ENCODE results near the gene PXN.
"Not testable (repeated sequence)": the region's sequence is repeated elsewhere in the genome, so short reads cannot be mapped to it uniquely, and the experiment has no call there.

Gene PXN

GRCh38 chr12:120225852-120226640 lies 39.5 kb downstream of the PXN start:
- DNase-seq (ENCODE audit: low spot score), result no peak

GRCh38 chr12:120225200-120225558 lies 40.4 kb downstream of the PXN start:
- DNase-seq (ENCODE audit: low spot score), result no peak

GRCh38 chr12:120224304-120225199 lies 41.0 kb downstream of the PXN start:
- no peak for DNase-seq (ENCODE audit: low spot score)

- no peak for DNase-seq (ENCODE audit: low spot score)
These were observed 41.8 kb downstream of the PXN start for GRCh38 chr12:120223458-120224303.

GRCh38 chr12:120222288-120222832 lies 43.2 kb downstream of the PXN start:
- no peak for DNase-seq (ENCODE audit: low spot score)

GRCh38 chr12:120221576-120221900 lies 44.0 kb downstream of the PXN start:
- no peak for DNase-seq (ENCODE audit: low spot score)

- DNase-seq (ENCODE audit: low spot score), result no peak
These were observed 44.5 kb downstream of the PXN start for GRCh38 chr12:120220838-120221575.

- DNase-seq (ENCODE audit: low spot score), result no peak
These were observed 46.6 kb downstream of the PXN start for GRCh38 chr12:120218680-120219606.

GRCh38 chr12:120216742-120217605 lies 48.6 kb downstream of the PXN start:
- no peak for DNase-seq (ENCODE audit: low spot score)

GRCh38 chr12:120215766-120216735 lies 49.5 kb downstream of the PXN start:
- DNase-seq (ENCODE audit: low spot score), result no peak

- DNase-seq (ENCODE audit: low spot score), result no peak
These were observed 50.2 kb downstream of the PXN start for GRCh38 chr12:120215357-120215735.

- no peak for DNase-seq (ENCODE audit: low spot score)
These were observed 50.7 kb downstream of the PXN start for GRCh38 chr12:120214626-120215356.

GRCh38 chr12:120213758-120214157 lies 51.8 kb downstream of the PXN start:
- DNase-seq (ENCODE audit: low spot score), result no peak

- not testable (repeated sequence) for DNase-seq (ENCODE audit: low spot score)
These were observed 52.3 kb downstream of the PXN start for GRCh38 chr12:120213182-120213581.

- no peak for DNase-seq (ENCODE audit: low spot score)
These were observed 53.2 kb downstream of the PXN start for GRCh38 chr12:120212301-120212700.

GRCh38 chr12:120211904-120212283 lies 53.6 kb downstream of the PXN start:
- DNase-seq (ENCODE audit: low spot score), result no peak

GRCh38 chr12:120211243-120211903 lies 54.2 kb downstream of the PXN start:
- no peak for DNase-seq (ENCODE audit: low spot score)
